ENCODE results near the gene PRDM16. TPM values are rescaled to one million over a fixed set of nuclear protein-coding genes. Genes with fewer than 3 reads are reported as not detected.
A peak's percentile ranks its signal among the peaks of the same experiment; 100 is the strongest.

PRDM16 gene
- total RNA-seq, 1 experiment from 2014 or later: 0.95 TPM

DNA sequence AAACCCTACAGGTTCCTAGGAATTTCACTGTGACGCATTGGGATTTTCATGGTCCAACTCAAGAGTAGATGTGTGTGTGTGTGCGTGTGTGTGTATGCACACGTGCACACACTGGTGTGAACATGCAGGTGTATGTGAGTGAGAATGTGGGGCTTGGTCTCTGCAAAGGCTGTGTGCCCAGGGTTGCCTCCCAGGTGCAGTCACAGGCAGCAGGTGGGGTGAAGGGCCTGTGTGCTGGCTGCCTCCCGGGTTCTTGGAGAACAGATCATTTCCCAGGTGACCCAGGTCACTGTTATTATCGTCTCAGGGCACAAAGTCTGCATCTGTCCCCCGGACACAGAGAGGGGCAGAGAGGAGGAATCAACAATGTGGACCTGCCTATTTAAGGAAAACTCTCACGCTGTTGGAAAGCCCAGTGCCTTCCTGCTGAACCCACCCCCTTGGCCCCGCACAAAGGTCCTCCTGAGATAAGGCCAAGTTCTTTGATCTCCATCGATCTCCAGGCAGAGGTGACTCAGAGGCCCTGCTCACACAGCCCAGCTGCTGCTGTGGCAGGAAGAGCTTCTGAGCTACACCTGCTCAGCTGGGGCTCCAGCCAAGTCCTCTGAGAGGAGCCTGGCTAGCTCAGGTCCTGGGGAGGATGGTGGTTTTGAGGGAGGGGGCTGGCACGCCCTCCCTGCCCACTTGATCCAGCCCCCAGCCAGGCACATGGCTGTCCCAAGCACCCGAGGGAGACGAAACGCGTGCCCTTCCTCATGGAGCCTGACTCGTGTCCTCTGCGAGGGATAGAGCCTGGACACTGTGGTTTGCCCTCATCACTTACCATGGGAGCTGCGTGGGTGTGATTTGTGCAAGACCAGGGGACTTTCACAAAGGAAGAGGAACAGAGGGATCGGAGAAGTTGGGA, 251.5 kb downstream of the PRDM16 start:
- no peak overlapping the region for H3K4me3 ChIP-seq
- no peaks in the 10 kb centered on the region for H3K36me3 ChIP-seq
- peak; percentile 45 for DNase-seq
- no peaks in the 10 kb centered on the region for H3K9me3 ChIP-seq
- no peaks in the 10 kb centered on the region for H3K27me3 ChIP-seq

DNA sequence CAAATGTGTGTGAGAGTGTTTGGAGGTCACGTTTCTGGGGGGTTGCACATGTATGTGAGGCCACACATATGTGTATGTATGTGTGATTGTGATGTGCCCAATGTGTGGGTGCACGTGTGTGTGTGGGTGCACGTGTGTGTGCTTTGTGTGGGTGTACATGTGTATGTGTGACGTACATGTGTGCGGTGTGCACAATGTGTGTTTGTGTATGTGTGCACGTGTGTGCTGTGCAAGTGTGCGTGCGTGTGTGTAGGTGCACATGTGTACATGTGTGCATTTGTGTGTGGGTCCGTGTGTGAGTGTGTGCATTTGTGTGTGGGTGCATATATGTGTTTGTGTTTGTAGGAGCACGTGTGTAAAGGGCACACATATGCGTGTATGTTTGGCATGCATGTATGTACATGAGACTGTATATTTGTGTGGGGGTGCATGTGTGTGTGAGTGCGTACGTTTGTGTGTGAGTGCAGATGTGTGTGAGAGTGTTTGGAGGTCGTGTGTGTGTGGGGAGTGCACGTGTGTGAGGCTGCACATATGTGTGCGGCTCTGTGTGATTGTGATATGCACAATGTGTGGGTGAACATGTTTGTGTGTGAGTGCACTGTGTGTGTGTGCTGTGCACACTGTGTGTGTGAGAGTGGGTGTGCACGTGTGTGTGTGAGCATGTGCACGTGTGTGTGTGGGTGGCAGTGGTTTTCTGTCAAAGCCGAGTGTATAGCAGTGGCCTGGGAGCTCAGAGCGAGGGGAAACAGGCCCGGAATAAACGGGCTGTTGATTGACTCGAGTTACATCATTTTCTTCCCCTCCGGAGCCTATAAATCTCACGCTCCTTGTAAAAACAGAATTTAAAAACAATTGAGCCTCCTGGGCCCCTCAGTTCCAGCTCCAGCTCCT, 252.8 kb downstream of the PRDM16 start:
- no peaks in the 10 kb centered on the region for H3K9me3 ChIP-seq
- H3K27me3 ChIP-seq: no peaks in the 10 kb centered on the region
- no peak for DNase-seq
- no peaks in the 10 kb centered on the region for H3K36me3 ChIP-seq
- H3K4me3 ChIP-seq: no peak overlapping the region

DNA sequence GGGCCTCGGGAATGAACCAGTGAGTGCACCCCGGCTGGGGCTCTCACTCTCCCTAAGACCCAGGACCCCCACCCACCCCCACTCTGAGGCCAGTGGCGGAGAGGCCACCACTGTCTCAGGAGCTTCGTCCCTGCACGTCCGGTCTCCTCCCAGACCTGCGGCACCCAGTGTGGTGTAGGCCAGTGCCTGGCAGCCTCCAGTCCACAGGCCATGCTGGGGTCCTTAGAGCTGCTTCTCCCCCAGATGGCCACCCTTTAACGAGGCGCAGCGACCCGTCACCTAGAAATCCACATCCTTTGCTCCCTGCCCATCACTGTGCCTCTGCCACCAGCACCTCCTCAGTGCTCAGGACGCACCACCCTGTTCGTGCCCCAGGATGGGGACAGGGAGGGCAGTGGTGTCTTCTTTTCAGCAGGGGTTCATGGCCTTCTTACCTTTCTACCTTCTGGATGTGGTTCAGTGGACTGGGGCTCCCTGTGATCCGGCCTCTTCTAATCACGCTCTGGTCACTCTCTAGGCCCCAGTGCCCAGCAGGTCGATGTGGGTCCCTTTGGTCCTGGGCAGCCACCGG, 253.5 kb downstream of the PRDM16 start:
- no peaks in the 10 kb centered on the region for H3K9me3 ChIP-seq
- DNase-seq: no peak
- H3K4me3 ChIP-seq: no peak overlapping the region
- H3K36me3 ChIP-seq: no peaks in the 10 kb centered on the region
- no peaks in the 10 kb centered on the region for H3K27me3 ChIP-seq

DNA sequence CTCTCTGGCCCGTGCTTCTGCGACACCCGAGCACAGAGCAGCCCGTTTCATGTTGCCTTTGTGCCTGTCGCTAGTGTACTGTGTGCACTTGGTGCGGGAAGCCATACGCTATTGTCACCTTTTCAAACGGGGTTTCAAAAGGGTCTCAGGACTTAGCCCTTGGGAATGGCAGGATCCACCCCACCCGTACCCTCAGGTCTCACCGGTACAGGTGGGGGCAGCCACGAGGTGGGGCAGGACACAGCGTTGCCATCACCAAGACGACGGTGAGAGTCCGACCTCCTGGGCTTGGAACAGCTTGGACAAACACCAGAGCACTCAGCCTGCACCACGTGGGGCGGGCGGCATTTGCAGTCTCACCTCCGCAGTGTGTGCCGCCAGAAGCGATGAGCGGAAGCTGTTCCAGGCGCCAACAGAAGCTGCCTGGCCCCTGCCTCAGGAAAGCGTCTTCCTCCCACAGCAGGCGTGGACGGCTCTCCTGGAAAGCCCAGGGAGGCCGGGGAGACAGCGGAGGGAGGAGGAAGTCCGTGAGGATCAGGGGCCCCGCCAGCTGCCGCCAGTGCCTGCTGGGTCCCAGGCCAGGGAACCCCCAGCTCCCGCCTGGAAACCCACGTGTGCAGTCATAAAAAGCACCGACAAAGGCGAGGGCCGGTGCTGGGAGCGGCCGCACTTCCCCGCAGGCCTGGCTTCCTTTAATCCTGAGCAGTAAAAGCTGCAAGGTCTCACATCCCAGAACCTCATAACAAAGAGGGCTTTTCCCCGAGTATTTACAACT, 254.2 kb downstream of the PRDM16 start:
- Histone ChIP-seq H3K9me3 (no peaks in the 10 kb centered on the region), H3K4me3 (no peak overlapping the region), H3K36me3 (no peaks in the 10 kb centered on the region), H3K27me3 (no peaks in the 10 kb centered on the region)
- no peak for DNase-seq

DNA sequence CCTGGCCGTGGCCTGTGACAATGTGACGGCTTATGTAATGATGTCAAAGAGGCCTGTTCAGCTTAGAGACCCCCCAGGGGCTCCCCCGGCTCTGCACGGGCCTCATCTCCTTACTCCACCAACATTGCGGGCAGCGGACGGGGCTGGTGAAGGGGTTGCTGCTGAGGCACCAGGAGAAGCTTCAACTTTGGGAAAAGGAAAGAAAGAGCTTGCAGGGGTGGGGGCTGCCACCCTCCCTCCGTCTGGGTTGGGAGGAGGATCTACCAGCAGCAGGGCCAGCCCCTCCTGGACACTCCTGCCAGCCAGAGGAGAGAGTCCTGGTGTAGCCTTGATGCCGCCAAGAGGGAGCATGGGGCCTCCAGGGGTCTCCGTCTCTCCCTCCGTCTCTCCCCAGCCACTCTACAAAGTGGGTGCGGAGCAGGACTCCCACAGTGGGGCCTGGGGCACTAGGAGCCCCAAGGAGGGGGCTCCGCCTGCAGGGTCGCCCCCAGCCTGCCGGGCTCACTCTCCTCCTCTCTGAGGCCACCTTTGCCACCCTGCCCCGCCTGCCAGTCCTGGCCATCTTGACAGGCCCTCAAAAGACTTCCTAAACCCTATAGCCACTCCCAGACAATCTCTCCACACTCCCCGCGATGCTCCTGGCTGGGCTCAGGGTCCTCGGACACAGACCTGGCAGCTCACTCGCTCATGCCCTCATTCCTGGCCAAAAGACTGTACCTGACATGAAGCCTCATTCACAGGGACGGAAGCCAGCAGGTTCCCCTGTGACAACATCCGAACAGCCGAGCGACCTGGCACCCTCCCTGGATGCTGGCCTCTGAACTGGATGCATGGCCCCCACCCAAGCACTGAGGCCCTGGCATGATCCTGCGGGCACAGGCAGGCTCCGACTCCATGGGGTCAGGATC, 255.0 kb downstream of the PRDM16 start:
- Histone ChIP-seq H3K36me3 (no peaks in the 10 kb centered on the region), H3K27me3 (no peaks in the 10 kb centered on the region), H3K4me3 (no peak overlapping the region), H3K9me3 (no peaks in the 10 kb centered on the region)
- no peak for DNase-seq

DNA sequence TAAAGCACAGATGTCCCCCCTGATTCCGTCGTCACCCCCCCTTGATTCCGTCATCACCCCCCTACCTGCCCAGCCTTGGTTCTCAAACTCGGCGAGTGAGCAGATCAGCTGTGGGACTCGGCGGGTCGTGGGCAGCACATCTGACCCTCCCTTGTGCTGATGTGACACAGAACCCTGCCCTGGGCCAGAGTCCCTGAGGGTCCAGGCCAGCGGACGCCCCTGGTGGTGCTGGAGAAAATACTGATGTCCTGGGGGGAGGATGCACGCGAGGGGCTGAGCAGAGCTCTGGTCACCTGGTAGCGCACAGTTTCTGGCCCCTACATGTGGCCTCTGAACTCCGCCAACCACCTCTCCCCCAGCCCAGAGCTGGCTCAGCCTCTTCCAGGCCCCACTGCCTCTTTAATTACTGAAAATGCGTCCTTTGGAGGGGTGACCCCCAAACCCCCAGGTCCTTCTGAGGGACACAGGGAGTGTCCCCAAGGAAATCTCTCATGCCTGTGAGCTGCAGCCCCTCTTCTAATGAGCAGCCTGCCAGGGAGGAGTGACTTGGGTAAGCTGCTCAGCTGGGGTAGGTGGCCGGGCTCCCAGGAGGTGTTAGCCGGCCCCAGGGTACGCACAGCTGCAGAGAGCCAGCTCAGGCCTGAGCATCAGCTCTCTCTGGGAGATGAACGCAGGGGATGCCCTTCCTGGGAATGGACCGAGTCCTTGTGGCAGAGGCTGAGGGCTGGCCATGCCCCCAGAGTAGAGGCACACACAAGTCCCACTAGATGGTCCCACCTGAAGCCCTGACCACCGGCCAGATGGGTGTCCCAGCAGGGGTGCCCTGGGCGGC, 255.9 kb downstream of the PRDM16 start:
- no peaks in the 10 kb centered on the region for H3K9me3 ChIP-seq

DNA sequence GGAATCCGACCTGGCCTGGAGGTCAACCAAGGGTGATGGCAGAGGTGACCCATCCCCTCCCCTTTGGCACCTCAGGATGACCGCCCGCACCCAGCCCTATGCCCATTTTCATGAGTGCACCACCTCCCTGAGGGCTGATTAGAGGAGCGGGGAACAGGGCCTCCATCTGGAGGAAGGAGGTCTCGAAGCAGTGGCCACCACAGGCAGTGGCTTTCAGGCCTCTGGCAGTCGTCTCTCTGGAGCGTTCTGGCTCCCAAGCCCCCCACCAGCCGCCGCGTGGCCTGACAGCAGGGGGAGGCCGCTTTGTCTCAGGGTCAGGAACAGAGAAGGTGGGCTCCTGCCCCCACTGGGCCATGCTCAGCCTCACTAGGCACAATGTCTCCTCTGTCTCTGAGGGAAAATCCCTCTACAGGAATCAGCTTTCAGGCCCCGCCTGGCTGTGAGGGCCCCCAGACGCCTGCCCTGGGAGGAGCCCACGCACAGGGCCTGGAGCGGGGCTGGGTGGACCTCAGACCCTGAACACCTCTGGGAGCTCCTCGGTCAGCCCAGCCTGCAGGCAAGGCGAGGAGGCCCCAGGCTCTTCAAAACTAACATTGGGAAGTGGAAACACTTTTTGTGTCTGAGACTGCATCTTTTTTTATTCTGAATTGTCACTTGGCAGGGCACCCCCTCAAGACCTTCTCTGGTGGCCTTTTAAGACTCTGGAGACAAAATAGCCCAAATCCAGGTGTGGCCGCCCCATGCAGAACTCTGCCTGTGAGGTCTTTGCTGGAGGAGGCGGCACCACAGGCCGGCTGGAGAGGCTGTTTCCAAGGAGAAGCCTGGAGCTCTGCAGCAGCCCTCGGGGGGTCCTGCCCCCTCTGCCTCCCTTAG, 257.7 kb downstream of the PRDM16 start:
- Histone ChIP-seq H3K9me3 (no peaks in the 10 kb centered on the region), H3K36me3 (no peaks in the 10 kb centered on the region), H3K4me3 (no peak overlapping the region), H3K27me3 (no peaks in the 10 kb centered on the region)
- DNase-seq: no peak

More for the DNA sequence above, 255.9 kb downstream of the PRDM16 start:
- no peak overlapping the region for H3K4me3 ChIP-seq
- no peak for DNase-seq
- no peaks in the 10 kb centered on the region for H3K36me3 ChIP-seq
- H3K27me3 ChIP-seq: no peaks in the 10 kb centered on the region

DNA sequence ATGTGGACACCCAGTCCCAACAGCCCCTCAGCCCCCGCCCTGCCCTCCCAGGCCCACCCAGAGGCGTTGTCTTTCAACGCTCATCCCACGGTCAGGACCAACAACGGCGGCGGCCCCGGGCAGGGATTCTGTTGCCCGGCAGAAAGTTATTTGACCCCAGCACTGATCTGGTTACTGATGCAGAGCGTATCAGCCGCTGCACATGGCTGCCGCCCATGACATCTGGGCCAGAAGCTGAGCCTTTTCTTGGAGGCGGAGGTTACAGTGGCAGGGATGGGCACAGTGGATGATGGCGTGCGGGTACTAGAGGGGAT, 258.3 kb downstream of the PRDM16 start:
- Histone ChIP-seq H3K27me3 (no peaks in the 10 kb centered on the region), H3K9me3 (no peaks in the 10 kb centered on the region), H3K4me3 (no peak overlapping the region), H3K36me3 (no peaks in the 10 kb centered on the region)
- DNase-seq: no peak

DNA sequence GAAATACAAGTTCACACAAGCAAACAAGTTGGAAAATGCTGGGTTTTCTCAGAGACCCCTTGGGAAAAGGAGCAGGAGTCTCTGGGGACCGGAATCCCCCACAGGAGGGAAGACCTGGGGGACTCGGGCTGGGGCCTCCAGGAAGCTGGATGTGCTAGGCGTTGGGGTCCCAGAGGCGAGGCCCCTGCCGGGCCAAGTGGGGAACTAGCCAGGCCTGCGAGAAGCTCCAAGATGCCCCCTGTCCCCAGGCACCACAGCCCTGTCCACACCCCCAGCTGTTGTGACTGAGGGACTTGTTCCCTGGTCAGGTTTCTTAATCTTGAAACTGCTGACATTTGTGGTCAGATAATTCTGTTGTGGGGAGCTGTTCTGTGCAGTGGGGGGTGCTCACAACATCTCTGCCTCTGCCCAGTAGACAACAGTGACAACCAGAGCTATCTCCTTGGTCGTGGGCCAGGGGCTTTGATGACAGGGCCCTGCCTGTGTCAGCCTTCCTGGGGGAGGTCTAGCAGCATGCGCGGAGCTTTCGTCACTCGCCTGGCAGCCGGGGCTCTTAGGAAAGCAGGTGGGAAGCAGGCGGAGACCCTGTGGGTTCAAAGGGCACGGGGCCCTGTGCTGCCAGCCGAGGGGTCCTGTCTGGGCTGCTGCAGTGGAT, 259.1 kb downstream of the PRDM16 start:
- no peaks in the 10 kb centered on the region for H3K27me3 ChIP-seq
- no peak for DNase-seq
- H3K4me3 ChIP-seq: no peak overlapping the region
- H3K9me3 ChIP-seq: no peaks in the 10 kb centered on the region
- H3K36me3 ChIP-seq: no peaks in the 10 kb centered on the region

DNA sequence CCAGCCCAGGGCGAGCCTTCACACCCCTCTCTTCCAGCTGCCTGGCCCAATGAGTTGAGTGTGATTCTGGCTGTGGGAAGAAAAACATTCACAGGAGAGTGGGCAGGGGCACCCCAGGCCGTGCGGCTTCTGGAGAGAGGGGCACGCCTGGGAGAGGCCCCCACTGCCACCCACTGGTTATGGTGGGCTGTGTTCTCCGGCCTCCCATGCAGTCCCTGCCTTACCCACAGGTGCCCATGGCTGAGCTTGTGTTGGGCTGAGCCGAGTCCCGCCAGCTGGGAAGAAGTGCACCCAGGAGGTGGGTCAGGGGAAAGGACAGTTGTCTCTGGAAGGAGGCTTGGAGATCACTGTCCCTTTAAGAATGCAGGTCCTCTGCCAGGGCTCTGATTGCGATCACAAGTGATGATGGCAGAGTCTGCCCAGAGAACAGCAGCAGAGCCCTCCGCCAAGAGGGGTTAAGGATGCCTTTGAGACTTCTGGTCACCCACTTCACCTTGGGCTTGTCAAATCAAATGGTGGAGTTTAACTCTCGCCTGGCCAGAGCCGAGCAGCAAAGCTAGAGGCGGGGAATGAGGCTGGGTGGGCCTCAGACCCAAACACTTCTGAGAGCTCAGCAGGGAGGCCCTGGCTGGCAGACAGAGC, 260.8 kb downstream of the PRDM16 start:
- Histone ChIP-seq H3K27me3 (no peaks in the 10 kb centered on the region), H3K4me3 (no peak overlapping the region), H3K9me3 (no peaks in the 10 kb centered on the region), H3K36me3 (no peaks in the 10 kb centered on the region)
- DNase-seq: no peak

DNA sequence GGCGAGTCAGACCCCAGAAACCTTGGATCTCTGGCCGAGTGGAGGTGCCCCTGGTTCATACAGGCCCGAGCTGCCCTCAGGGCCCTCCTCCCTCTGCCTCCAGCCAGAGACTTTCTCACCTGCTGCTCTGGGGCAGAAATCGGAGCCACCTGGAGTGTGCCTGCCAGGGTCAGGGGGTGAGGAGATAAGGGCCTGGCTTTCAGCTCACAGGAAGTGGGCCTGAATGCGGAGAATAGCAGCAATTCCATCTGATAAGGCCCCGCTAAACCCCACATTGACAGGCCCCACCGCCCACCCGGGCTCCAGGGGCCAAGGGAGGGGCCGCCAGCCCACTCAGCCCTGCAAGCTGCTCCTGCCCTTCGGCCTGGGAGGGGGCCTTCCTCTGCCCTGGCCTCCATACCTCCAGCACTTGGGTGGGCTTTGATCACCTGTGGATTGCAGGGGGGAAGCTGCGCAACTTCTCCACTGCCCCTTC, 261.8 kb downstream of the PRDM16 start:
- Histone ChIP-seq H3K4me3 (no peak overlapping the region), H3K36me3 (no peaks in the 10 kb centered on the region), H3K27me3 (no peaks in the 10 kb centered on the region), H3K9me3 (no peaks in the 10 kb centered on the region)
- DNase-seq: no peak

DNA sequence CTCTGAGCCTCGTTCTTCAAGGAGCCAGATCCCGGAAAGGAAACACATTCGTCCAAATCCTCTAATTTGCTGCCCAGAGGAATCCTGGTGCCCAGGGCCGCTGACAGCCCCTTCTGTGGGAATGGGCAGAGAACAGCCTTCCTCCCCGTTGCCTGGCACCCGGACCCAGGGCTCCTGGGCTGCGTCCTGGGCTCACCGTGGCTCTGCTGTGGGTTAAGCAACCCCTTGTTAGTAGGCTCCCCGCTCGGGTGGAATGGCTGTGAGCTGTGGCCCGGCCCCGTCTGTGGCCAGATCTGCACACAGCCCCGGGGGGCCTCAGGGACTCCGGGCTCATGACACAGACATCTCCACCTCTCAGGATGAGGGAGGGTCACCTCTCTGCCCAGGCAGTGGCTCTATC, 262.6 kb downstream of the PRDM16 start:
- Histone ChIP-seq H3K4me3 (no peak overlapping the region), H3K9me3 (no peaks in the 10 kb centered on the region), H3K27me3 (no peaks in the 10 kb centered on the region), H3K36me3 (no peaks in the 10 kb centered on the region)
- no peak for DNase-seq

DNA sequence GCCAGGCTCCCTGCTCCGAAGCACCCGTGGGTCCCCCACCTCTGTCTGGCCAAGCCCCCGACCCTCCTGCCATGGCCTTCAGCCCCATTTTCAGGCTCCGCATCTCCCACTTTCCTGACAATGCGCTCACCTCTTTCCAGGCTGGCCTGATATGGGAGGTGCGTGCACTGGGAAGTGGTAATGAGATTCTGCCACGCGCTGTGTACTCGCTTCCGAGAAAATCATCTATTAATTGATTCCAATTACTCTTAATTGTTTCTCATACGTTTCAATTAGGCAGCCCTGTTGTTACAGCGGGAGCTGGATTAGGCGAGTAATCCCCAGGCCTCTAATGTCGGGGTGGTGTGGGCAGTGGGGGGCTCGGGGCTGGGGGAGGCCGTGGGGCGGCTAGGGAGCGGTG, 263.0 kb downstream of the PRDM16 start:
- Histone ChIP-seq H3K9me3 (no peaks in the 10 kb centered on the region), H3K36me3 (no peaks in the 10 kb centered on the region), H3K4me3 (no peak overlapping the region), H3K27me3 (no peaks in the 10 kb centered on the region)
- no peak for DNase-seq

Data from MG63 (cell line).